ENCODE results near the gene TEP1. TPM values are rescaled to one million over a fixed set of nuclear protein-coding genes. Genes with fewer than 3 reads are reported as not detected.

Gene TEP1
- total RNA-seq, 2 donors from 2014 or later = 33.0 to 54.2 TPM

GRCh38 chr14:20386276-20386855 is 26.9 kb downstream of the TEP1 start:
- TF ChIP-seq CTCF (IDR thresholded peaks at IDR 0.05) = no peak
- Histone ChIP-seq H3K27ac (no peak overlapping the region), H3K36me3 (peaks cover 94% of the 10 kb centered on the region), H3K27me3 (replicated peaks; ENCODE audit: insufficient read depth) (no peaks in the 10 kb centered on the region), H3K4me3 (no peak overlapping the region), H3K9me3 (no peaks in the 10 kb centered on the region), H3K4me1 (ENCODE audit: control insufficient read depth in 1 of 2, low read depth in 2 of 2) (no peaks in the 10 kb centered on the region)
- DNase-seq (ENCODE audit: low spot score) = no peak
- no peak for ATAC-seq (ENCODE audit: insufficient number of reproducible peaks, low FRiP score, low read depth)

GRCh38 chr14:20384886-20385285 is 28.4 kb downstream of the TEP1 start:
- peaks cover 94% of the 10 kb centered on the region for H3K36me3 ChIP-seq

DNA sequence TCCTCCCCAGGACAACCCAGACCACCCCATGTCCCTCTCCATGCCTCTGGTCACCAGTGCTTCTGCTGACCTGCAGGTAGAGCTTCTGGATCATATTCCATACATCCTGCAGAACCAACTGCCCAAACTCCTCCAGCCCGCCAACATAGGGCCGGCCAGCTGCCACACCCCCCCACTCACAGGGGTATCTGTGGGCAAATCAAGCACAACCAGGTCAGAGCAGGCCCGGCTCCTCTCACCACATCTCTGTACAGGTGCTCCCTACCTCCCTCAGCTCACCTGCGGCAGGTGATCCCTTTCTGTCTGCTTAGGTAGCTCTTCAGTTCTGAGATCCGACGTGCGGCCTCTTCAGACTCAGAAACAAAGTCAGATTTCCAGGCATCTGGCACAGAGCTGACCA is 29.0 kb downstream of the TEP1 start:
- ATAC-seq (ENCODE audit: insufficient number of reproducible peaks, low FRiP score, low read depth) (no peak), DNase-seq (ENCODE audit: low spot score) (no peak)
- H3K4me3 ChIP-seq = no peak overlapping the region
- peaks cover 95% of the 10 kb centered on the region for H3K36me3 ChIP-seq
- no peaks in the 10 kb centered on the region for H3K27me3 ChIP-seq (replicated peaks; ENCODE audit: insufficient read depth)
- no peaks in the 10 kb centered on the region for H3K9me3 ChIP-seq
- no peaks in the 10 kb centered on the region for H3K4me1 ChIP-seq (ENCODE audit: control insufficient read depth in 1 of 2, low read depth in 2 of 2)
- no peak overlapping the region for H3K27ac ChIP-seq
- TF ChIP-seq CTCF (IDR thresholded peaks at IDR 0.05) = no peak

More at GRCh38 chr14:20384886-20385285, 28.4 kb downstream of the TEP1 start:
- no peaks in the 10 kb centered on the region for H3K4me1 ChIP-seq (ENCODE audit: control insufficient read depth in 1 of 2, low read depth in 2 of 2)
- H3K9me3 ChIP-seq = no peaks in the 10 kb centered on the region
- no peak overlapping the region for H3K27ac ChIP-seq
- H3K4me3 ChIP-seq = no peak overlapping the region
- no peak for TF ChIP-seq CTCF (IDR thresholded peaks at IDR 0.05)
- ATAC-seq (ENCODE audit: insufficient number of reproducible peaks, low FRiP score, low read depth) (no peak), DNase-seq (ENCODE audit: low spot score) (no peak)
- no peaks in the 10 kb centered on the region for H3K27me3 ChIP-seq (replicated peaks; ENCODE audit: insufficient read depth)

- Histone ChIP-seq H3K9me3 (no peaks in the 10 kb centered on the region), H3K27ac (no peak overlapping the region), H3K4me3 (no peak overlapping the region), H3K4me1 (ENCODE audit: control insufficient read depth in 1 of 2, low read depth in 2 of 2) (no peaks in the 10 kb centered on the region), H3K27me3 (replicated peaks; ENCODE audit: insufficient read depth) (no peaks in the 10 kb centered on the region), H3K36me3 (peaks cover 95% of the 10 kb centered on the region)
- TF ChIP-seq CTCF (IDR thresholded peaks at IDR 0.05) = no peak
- no peak for DNase-seq (ENCODE audit: low spot score)
- ATAC-seq (ENCODE audit: insufficient number of reproducible peaks, low FRiP score, low read depth) = no peak
Observed at GRCh38 chr14:20383636-20384035, 29.7 kb downstream of the TEP1 start.

DNA sequence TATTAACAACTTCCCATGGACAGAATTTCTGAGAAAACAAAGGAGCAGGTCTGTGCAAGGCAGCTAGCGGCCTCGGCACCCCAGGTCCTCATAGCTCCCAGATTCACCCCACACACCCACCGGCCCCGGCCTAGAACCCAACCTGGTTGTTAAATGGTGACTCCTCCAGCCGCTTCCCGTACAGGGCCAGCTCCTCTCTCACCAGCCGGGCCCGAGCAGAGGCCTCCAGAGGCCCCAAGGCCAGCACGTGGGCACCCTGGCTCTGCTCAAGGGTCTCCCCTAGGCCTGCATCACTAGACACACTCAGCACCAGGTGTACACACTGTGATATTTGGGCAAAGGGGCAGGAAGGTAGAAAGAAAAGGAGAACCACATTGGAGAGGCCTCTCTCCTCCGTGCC is 30.3 kb downstream of the TEP1 start:
- DNase-seq (ENCODE audit: low spot score) (no peak), ATAC-seq (ENCODE audit: insufficient number of reproducible peaks, low FRiP score, low read depth) (no peak)
- Histone ChIP-seq H3K27me3 (replicated peaks; ENCODE audit: insufficient read depth) (no peaks in the 10 kb centered on the region), H3K4me3 (no peak overlapping the region), H3K4me1 (ENCODE audit: control insufficient read depth in 1 of 2, low read depth in 2 of 2) (no peaks in the 10 kb centered on the region), H3K27ac (no peak overlapping the region), H3K9me3 (no peaks in the 10 kb centered on the region), H3K36me3 (peaks cover 94% of the 10 kb centered on the region)
- no peak for TF ChIP-seq CTCF (IDR thresholded peaks at IDR 0.05)

All from thoracic aorta (tissue), 2 donors.